NCI-H146 treated with DMSO at 0.1 percent for 48 hours (cell line): ENCODE measurements around the gene RHCE.
"Not testable (repeated sequence)": the region's sequence is repeated elsewhere in the genome, so short reads cannot be mapped to it uniquely, and the experiment has no call there.

ENCODE experiments used
- DNase-seq: peaks from one replicate; lab custom pipeline; 2025; ENCODE audit not compliant: unreplicated experiment; lab: John Stamatoyannopoulos, UW

The RHCE gene

DNA sequence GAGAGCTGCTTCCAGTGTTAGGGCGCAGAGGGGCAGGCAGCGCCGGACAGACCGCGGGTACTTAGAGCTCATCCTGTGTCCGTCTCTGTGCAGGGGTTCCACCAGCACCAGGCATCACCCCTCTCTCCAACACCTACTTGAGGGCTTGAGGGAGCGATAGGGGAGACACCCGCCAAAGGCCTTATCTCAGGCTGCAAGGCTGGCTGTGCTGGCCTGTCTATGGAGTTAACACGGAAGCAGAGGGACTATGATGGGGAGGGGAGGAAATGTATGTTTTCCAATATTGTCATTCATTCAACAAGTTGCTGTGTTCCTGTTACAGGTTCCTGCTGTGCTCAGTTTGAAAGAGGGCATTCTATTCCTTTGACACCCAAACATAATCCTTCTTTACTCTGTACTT lies at the start of gene RHCE:
TSS of gene RHCE (minus strand) at position 111 of the 400 bp plus-strand sequence. CDS start at position 72, 39 bp downstream.
- not testable (repeated sequence) for DNase-seq

DNA sequence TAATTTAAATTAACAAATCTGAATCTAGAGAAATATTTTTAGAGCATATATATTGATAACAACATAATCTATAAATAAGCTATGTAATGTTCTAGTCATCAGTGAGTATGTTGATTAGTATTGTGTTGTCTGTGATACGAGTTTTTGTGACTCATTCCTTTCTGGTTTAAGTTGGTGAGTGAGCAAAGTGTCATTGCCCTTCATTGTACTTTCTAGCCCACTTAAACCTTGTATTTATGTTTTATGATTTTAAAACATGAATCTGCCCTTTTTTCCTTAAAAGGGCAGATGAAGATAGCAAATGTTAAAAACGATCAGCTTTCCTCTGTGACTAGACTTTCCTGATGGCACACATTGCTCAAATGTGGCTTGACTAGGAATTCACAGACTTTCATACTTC lies 48.6 kb upstream of the RHCE start:
- no peak for DNase-seq

DNA sequence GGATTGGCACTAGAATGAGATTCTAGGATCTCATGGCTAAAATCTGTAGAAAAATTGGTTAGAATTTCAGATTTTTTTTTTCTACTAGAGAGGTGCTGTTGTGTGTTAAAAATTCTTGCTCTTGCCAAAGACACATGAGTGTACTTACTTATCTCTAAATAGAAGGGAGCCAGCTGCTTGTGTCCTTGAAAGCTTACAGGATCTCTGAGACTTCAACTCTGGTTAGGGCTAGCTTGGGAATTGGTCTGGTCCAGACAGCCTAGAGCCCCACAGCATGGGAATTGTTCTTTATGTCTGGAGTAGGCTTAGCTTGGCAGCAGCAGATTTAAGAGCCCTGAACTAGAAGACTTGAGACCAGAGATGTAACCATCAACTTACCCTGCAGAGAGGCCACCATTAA lies 47.4 kb upstream of the RHCE start:
- DNase-seq = no peak

DNA sequence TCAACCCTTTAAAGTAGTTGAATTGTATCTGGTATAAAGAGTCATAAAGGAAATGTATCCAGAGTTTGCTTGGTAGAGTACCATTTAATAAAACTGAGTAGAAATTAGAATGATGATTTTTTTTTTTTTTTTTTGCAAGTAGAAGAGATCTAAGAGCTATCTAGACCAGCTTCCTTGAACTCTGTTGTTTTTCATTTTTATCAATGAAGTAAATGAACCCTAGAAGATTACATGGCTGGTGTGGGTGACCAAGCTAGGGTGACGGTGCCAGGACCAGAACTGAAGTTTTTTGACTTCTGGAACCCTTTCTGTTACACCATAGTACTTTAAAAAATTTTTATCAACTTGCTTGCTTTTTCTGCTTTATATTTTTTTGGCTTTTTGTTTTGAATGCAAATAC lies 47.0 kb upstream of the RHCE start:
- DNase-seq = no peak

DNA sequence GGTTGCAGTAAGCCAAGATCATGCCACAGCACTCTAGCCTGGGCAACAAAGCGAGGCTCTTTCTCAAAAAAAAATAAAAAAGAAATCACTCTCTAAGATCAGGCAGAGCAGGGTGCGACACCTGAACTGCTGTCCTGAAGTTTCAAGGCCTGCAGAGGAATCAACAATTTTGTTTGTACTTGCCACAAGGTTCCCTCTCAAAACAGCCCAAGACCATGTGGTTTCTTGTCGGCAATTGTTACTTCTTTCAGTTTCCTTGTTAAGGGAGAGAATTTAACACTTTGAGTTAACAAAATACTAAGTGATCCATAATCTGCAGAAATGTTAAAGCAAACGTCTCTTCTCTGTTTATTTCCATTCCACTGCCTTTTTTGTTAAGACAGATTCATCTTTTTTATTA lies 46.6 kb upstream of the RHCE start:
- DNase-seq = no peak

DNA sequence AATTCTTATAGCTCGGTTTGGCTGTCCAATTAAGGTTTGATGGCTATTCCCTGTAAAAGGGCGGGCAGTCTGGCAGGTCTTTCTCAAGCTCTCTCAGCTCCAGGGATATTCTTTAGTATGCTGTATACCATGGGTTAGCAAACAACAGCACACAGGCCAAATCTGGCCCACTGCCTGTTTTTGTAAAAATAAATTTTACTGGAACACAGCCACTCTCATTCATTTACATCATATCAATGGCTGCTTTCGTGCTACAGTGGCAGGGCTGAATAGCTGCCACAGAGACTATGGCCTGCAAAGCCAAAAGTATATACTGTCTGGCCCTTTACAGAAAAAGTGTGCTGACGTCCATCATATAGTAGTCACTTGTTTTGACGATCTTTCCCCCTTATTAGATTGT lies 42.1 kb upstream of the RHCE start:
- no peak for DNase-seq

DNA sequence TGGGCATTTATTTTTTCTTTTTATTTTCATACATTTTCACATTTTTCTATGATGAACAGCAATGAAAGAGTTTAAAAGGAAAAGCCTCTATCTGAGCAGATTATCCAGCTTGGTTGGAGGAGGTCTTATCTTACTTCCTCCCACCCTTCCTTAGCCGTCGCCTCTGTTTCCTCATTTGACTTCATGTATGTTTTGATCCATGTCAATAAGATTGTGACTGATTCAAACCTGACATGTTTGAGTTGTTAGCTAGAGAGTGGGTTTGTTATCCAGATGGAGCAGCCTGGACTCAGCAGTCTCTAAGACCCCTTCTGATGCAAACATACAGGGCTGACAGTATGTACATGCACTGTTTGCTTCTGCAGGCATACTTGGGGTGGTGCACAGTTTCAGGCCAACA lies 41.2 kb upstream of the RHCE start:
- DNase-seq = no peak

DNA sequence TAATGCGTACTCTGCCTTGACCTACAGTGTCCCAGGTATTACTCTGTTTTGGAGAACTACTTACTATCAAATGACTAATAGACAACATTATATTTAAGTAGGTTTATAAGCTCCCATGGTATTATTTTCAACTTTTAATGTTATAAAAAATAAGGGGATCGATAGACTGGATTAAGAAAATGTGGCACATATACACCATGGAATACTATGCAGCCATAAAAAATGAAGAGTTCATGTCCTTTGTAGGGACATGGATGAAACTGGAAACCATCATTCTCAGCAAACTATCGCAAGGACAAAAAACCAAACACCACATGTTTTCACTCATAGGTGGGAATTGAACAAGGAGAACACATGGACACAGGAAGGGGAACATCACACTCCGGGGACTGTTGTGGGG lies 40.2 kb upstream of the RHCE start:
- not testable (repeated sequence) for DNase-seq

DNA sequence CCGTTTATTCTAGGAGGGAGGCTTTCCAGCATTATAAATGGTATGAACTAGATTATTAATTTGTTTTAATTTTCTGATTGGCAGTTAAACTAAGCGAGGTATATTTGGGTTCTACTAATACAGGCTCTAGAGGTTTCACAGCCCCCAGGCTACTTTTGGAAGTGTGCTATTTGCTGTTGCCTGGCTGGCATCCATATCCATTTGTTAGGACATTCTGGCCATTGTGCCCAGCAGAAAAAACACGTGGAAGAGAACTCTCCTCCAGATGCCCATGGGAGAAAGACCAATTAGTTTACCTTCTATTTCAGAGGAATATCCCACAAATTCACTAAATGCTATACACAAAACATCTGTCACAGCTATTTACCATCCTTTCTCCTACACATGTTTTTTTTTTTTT lies 39.4 kb upstream of the RHCE start:
- DNase-seq = no peak

DNA sequence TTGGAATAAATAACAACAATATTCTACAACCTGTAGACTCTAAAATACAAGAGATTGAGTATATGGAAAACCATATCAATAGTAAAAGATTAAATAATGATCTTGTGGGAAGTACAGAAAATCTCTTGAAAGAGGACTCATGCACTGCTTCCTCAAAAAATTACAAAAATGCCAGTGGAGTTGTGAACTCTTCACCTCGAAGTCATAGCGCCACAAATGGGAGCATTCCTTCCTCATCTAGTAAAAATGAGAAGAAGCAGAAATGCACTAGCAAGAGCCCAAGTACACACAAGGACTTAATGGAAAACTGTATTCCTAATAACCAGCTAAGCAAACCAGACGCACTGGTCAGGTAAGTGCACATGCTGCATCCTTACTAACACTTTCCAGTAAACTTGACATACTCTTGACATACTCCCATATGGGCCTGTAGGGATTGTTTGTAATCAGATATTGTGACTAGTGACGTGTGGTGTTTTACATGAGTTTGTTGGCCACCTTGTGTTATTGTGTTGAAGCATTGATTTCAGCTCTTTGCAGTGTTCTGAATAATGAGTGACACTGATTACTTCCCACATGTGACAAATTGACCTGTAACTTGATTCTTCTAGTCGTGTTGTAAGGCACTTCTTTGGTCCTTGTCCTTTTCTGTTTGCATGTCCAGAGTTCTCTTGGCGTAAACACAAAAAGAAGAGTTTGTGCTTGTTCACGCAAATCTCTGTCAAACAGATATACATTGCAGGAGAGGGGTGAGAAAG lies 38.1 kb upstream of the RHCE start:
- no peak for DNase-seq

DNA sequence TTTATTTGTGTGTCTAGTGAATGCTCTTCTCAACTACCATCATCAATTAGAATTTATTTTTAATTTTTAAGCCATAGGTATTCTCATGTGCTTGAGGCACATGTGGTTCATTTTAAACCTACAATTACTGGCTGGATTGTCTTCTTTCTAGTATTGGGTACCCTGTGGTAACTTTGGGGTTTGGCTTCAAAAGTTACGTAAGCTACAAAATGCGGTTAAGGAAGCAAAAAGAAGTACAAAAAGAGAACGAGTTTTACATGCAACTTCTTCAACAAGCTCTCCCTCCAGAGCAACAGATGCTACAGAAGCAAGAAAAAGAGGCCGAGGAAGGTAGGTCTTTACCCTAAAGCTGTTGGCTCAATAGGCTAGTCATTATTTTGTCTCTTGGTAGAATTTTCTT lies 35.9 kb upstream of the RHCE start:
- DNase-seq = no peak

DNA sequence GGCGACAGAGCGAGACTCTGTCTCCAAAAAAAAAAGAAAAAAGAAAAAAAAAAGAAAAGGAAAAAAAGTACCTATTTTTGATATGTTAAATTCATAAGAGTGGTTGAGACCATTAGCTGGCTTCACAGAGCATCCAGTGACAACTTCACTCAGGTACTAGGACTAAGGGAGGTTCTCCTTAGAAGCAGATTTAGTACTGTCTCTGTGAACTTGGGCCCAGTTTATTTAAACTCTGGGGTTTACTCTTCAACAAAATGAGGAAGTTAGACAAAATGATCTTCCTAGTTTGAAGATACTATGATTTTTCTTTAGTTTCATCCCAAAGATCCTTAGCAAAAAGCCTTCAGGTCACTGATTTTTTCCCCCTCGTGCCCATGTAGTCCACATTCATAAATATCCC lies 31.3 kb upstream of the RHCE start:
- DNase-seq = no peak

DNA sequence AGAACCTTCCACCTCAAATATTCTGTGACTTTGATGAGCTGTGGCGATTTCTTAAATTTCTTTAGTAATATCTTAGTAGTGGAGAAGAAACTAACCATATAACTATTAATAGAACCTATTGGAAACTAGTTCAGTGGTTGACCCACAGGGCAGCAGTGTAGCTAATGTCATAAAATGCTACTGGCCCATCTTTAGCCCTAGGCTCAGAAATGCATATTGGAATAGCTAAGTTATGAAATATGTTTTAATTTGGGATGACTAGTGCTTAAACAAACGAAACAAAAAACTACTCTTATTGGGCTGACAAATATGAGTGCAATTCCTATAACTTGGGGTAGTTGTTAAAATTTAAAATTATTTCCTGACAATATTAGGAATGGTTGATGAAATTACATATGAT lies 30.3 kb upstream of the RHCE start:
- no peak for DNase-seq

DNA sequence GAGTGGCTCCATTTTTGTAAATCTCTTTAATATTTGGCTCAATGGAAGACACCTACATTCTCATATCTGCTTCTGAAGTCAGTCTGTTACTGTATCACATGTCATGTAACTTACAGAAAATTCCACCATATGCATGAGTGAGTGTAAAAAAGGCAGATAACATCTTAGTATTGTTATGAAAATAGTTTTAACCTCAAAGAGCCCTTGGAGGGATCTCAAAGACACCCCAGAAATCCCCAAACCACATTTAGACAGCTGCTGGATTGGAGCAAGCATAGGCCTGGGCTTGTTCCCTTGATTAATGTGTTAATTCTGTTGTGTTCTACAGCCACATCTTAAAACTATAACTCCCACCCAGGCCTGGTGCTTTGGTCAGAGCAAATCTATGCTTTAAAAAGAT lies 26.9 kb upstream of the RHCE start:
- DNase-seq = no peak

DNA sequence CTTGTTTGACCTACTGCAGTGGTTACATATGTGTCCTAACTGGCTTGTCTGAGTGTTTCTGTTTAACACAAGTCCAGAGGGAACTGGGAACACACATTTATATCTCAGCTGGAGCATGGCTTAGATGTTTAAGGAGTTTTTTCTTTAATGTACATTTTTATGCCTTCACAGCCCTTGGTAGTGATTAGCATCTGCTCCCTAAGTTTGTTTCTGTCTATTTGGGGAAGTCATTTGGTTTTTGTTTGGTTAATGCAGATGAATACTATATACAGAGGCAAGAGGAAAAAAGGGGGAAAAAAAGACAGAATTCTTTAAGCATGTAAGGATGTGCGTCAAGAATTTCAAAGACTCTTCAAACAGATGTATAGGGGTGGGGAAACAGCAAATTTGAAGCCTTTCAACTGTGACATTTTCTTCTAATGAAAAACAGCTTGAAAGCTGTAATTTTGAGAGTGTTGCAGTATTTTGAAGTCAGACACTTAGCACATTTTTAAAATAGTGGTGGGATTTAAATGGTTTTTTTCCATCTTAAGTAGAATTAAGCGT lies 25.4 kb upstream of the RHCE start:
- no peak for DNase-seq

DNA sequence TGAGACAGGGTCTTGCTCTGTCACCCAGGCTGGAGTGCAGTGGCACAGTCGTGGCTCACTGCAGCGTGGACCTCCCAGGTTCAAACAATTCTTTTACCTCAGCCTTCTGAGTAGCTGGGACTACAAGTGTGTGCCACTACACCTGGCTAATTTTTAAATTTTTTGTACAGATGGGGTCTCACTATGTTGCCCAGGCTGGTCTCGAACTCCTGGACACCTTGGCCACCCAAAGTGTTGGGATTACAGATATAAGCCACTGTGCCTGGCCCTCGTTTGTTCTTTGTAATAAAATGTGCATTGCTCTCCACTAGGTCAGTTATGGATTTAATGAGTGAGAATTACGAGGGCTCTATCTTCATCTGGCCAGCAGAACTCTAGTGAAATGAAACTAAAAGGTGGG lies 24.0 kb upstream of the RHCE start:
- not testable (repeated sequence) for DNase-seq

DNA sequence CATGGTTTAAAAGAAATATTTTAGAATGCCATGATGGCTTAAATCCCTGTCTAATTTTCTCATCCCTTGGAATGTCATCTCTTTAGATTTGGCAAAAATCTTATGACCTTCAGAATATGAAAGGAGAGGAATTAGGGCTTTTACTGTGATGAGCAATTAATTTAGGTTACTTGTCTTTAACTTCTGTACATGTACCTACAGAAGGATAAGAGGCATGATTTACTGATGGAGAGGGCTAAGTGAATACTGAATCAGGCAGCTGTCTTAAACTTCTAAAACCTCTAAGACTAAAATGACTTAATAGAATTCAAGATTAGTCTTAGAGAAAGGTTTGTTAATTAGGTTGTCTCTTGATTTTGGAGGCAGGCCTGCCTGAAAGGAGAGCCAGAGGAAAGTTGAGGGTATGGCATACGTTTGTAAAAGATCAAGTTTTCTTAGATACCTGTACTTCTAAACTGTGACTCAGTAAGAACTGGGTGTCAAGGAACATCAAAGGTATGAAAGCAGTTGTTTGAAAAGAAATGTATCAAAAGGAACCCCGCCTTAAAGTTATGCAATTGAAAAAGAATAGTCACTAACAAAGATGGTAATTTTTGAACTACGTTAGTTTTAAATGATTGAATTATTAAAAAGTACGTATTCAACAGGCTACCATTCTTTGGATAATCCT lies 22.5 kb upstream of the RHCE start:
- DNase-seq = no peak

DNA sequence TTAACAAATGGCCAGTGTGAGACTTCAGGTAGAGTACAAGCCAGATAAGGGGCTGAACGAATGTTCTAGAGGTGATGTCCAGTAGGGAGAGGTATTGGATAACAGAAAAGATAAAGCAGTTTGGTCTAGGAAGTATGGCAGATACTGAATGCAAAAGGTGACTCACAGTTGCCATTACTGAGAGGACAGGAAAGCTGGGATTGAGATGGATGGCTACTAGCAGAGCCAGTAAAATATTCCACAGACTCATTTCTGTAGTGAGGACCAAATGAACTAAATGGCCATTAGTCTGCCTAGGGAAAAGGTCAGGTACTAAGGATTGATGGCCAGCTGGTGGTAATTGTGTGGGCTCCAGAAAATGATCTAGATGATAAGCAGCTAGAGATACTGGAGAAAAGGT lies 21.6 kb upstream of the RHCE start:
- DNase-seq = no peak

DNA sequence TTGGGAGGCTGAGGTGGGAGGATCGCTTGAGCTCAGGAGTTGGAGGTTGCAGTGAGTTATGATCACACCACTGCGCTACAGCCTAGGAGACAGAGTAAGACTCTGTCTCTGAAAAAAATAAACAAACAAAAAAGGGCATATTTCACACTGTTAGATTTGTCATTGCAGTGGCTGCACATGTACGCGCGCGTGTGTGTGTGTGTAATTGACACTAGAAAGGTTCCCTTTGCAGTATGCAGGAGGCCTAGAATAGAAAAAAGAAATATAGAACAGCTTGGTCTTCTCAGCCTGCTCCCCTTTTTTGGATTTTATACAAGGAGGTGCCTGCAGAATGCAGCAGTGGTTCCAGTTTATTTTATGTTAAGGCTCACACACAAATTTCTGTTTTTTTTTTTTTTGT lies 18.7 kb upstream of the RHCE start:
- no peak for DNase-seq

DNA sequence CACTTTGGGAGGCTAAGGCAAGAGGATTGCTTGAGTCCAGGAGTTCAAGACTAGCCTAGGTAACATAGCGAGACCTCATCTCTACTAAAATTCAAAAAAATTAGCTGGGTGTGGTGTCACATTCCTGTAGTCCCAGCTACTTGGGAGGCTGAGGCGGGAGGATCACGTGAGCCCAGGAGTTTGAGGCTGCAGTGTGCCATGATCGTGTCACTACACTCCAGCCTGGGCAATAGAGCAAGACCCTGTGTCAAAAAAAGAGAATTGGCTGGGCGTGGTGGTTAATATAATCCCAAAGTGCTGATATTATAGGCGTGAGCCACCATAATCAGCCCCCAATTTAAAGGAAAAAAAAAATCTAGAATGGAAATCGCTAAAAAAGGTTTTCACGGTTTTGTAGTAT lies 17.0 kb upstream of the RHCE start:
- DNase-seq = no peak

DNA sequence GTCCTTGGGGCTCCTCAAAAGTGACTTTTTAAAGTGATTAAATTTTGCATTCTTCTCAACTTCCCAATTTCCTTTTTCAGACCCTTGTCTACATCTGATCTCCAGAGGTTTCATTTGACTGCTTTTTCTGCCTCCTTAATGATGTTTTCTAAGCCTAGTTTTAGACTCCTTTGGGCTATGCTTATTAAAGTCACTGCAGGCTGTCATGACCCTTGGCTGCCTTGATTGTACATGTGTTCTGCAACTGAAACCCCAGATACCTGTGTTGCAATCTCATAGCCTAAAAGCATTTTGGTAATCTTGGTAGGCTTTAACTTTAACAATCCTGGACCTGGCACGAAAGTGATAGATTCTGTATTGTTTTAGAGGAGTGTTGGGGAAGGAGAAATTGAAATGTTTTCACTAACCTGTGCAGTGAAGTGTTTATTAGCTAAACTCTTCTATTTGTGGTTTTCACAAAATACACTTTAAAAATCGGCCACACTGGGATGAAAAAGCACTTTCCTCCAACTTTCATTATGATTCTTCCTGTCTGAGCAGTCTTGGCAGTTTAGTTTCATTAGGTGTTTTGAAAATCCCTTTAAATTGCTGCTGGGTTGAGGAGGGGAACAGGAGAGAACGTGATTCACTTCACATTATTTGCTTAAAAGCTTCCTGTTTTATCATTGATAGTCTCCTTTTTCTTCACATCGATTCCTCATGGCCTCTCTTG lies 14.9 kb upstream of the RHCE start:
- DNase-seq = no peak
